ENCODE measurements around the gene RBX1.
"Not testable (repeated sequence)": the region's sequence is repeated elsewhere in the genome, so short reads cannot be mapped to it uniquely, and the experiment has no call there.

The RBX1 gene

DNA sequence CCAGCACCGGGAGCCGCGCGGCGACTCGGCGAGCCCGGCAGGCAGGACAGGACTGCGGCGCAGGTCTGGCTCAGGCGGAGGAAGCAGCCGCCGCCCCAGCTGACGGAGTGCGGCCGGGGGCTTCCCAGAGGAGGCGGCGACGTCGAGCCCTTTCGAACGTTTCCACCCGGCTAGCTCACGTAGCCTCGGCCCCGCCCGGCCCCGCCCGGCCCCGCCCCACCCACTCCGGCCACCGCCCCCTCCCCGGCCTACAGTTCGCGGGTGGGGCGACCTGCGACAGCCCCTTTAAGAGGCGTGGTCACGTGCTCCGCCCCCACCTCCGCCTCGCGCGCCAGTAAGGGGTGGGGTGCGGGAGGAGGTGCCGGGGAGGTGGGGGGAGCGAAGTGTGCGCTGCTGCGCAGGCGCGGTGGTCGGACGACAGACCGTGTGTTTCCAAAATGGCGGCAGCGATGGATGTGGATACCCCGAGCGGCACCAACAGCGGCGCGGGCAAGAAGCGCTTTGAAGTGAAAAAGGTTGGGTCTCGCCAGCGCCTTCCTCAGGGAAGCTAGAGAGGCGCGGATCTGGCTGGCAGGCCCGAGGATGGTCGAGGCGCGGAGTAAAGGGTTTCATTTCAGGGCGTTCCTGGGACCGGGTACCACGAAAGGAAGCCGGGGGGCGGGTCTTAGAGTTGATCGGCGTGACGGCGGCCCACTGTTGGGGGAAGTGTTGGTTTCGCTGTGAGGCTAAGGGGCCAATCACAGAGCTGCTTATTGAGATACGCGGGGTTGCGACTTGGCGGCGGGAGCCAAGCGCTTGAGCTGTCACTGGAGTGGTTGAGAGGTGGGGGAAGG lies at the start of gene RBX1:
Gene RBX1, plus strand, starts transcription at position 417 of the 833 bp plus-strand sequence. Its CDS starts 21 bp downstream, at position 438.
- peak; percentile 99 for DNase-seq (ENCODE audit: low spot score)

DNA sequence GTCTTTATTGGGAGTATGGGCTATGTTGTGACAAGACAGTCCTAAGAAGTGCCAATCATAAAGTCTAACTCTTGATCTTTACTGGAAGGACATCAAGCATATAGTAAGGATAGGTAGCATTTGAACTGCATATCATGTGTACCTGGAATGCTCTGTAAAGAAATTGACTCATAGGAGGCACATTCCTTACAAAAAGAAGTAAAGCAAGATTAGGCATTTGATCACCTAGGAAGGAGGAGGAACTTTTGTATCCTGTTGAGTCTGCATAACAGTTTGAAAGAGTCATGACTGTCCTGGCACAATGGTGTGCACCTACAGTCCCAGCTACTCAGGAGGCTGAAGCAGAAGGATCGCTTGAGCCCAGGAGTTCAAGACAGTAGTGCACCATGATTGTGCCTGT lies 47.1 kb upstream of the RBX1 start:
- DNase-seq (ENCODE audit: low spot score) = no peak

DNA sequence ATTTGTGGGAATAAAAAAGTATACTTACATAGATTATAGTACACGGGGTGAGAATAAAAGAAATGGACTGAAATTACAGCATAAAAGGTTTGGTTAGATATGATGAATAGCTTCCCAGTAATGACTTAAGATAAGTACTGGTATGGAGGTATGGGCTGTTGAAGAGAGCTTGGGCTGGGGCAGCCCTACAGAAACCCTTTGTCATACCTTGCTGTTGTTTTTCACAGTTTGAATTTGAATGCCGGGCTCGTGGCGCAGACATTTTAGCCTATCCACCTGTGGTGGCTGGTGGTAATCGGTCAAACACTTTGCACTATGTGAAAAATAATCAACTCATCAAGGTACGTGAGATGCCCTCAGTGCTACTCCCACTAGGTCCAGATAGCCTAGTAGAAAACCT lies 42.3 kb upstream of the RBX1 start:
- no peak for DNase-seq (ENCODE audit: low spot score)

DNA sequence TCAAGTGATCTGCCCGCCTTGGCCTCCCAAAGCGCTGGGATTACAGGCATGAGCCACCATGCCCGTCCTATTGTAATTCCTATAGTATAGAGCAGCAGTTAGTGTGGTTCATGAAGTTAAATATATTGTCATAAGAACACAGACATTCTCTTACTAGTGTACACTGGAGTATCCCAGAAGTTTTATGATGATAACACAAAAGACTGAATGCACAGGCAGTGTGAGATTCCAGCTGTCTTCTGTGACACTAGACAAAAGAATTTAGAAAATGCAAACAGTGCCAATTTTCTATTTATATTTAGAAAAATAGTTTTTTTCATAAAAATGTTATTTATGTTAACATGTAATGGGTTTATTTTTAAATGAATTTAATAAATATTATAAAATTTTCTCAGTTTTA lies 39.4 kb upstream of the RBX1 start:
- no peak for DNase-seq (ENCODE audit: low spot score)

DNA sequence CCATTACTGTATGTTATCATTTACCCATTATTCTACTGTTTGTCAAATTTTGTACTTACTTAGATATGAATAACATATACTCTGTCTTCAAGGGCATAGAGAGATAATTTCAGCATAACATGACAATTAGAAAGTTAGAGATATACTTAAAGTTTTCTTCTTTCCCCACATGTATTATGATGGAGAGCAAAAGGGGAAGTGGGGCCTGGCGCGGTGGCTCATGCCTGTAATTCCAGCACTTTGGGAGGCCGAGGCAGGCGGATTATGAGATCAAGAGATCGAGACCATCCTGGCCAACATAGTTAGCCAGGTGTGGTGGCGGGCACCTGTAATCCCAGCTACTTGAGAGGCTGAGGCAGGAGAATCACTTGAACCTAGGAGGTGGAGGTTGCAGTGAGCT lies 38.2 kb upstream of the RBX1 start:
- not testable (repeated sequence) for DNase-seq (ENCODE audit: low spot score)

DNA sequence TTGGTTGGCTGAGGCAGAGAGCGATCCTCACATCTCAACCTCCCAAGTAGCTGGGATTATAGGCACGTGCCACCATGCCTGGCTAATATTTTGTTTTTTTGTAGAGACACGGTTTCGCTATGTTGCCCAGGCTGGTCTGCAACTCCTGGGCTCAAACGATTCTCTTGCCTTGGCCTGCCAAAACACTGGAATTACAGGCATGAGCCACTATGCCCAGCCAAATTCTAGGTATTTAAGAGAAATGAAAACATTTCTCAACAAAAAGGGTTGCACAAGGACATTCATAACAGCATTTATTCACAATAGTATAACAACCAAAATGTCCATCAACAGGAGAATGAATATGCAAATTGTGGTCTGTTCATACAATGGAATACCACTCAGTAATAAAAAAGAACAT lies 31.7 kb upstream of the RBX1 start:
- DNase-seq (ENCODE audit: low spot score) = no peak

DNA sequence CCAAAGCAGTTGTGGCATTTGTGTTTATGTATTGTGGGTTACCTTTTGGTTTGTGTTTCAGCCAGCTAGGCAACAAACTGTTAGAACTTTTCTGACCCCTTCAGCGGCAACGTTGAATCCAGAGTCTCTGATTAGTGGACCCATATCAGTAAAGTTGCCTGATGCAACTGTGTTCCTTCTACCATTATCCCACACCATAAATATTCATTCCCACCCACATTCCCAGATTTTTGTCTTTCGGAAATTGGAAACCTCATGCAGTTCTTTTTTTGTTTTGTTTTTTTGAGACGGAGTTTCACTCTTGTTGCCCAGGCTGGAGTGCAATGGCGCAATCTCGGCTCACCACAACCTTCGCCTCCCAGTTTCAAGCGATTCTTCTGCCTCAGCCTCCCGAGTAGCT lies 30.7 kb upstream of the RBX1 start:
- no peak for DNase-seq (ENCODE audit: low spot score)

DNA sequence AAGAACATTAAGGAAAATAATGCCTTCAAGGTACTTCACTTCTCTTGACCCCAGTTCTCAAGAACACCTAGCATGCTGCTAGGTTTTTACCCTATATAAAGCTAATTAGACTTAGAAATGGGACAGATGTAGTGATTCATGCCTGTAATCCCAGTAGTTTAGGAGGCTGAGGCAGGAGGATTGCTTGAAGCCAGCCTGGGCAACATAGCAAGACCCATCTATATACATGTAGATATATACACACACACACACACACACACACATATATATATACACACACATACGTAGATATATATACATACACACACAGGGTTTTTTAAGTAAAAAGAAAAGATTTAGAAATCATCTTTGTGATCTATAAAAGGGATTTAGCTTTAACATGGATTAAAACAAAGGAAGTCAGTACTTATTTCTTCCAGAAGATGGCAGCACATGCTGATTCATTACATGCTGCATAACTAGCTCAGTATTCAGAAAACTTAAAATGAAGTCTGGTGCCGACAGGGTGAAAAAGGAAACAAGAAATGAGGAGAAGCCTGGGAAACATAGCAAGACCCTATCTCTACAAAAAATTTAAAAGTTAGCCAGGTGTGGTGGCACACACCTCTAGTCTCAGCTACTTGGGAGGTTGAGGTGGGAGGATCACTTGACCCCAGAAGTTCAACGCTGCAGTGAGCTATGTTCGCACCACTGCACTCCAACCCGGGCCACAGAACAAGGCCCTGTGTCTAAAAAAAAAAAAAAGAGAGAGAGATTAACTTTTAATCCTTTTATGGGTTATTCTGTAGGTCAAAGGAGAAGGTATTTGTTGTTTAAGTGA lies 28.5 kb upstream of the RBX1 start:
- peak; percentile 81 for DNase-seq (ENCODE audit: low spot score)

DNA sequence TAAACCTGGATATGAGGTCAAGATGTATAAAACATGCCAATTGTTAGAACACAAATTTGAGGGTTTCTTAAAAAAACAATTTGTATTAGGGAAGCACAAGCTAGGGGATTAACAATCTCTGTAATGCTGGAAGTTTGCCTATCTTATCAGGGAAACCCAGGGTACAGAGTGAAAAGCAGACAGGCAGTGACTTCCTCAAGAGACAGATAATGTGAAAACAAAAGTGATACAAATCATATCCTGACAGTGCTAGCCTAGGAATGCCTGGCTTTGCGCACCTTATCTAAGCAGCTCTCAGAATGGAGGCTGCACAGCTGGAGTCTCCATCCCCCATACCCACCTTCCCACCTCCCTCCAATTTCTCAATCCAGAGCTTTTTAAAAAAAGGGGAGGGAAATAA lies 22.5 kb upstream of the RBX1 start:
- no peak for DNase-seq (ENCODE audit: low spot score)

DNA sequence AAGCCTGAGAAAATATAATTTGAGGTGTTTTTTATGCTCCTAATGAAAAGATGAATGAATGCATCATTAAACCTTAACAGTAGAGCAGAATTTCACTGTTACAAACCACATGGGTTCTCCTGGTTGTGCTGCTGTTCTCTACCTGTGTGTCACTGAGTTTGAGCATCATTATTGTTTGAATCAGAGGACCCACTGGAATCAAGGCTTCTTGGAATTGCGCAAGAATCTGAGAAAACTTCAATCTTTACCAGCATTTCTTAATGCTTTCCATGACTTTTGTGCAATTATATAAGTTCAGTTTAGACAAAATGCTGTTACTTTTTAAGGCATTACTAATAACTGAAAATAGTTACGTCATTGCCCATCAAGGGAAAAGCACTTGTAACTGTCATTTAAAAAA lies 18.8 kb upstream of the RBX1 start:
- DNase-seq (ENCODE audit: low spot score) = no peak

DNA sequence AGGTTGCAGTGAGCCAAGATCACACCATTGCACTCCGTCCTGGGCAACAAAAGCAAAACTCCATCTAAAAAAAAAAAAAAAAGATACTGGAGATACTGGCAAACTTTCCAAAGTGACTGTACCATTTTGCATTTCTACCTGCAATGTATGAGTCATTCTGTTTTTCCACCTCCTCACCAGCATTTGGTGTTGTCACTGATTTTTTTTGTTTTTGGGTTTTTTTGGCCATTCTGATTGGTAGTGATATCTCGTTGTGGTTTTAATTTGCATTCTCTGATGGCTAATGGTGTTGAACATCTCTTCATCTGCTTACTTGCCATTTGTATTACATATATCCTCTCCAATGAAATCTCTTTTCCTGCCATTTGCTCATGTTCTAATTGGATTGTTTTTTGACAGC lies 12.0 kb upstream of the RBX1 start:
- peak; percentile 24 for DNase-seq (ENCODE audit: low spot score)

DNA sequence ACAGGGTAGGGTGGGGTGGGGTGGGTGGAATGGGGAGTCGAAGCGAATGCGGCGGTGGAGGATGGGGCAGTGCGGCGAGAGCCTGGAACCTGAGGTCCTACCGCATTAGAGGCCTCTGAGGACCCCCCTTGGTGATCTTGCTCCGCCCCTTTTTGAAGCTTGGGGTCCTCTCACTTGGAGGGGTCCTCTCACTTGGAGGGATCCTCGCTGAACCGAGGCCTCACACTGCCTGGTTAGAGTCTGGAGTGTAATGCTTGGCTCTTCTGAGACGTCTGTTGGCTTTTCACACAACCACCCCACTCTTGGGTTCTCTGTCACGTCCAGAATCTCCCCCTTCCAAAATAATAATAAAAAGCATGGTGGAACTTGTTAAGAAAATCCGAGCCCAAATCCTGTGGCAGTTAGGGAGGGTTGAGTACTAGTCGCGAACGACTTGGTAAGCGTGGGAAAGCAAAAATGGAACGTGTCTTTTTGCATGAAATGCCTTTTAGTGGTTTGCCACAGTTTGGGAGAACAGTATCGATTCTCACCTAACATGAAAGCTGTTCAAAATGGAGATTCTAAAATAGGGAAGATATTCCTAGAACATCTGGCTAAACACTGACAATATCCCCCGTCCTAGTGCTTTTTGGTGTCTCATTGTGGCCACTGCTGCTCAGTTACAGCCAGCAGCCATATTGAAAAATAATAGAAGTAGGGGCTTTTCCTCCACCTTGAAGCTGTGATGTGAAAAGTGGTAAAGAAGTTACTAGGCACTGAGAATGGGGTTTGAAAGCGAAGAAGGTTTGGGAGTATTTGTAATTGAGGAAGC lies 822 bp downstream of the RBX1 start:
- peak; percentile 6 for DNase-seq (ENCODE audit: low spot score)

DNA sequence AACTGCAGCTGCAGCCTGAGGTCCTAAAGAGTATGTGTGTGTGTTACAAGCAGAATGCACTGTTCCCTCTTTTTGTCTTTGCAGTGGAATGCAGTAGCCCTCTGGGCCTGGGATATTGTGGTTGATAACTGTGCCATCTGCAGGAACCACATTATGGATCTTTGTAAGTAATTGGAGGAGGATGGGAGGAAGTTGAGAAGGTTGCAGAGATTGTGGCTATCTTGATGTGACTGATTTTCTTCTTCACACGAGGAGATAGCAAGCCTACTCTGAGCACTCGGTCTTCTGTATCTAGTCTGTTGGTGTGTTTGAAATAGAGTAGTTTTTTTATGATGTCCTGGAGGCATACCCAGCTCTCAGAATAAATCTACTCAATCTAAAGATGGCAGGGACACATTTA lies 2.3 kb downstream of the RBX1 start:
- no peak for DNase-seq (ENCODE audit: low spot score)

DNA sequence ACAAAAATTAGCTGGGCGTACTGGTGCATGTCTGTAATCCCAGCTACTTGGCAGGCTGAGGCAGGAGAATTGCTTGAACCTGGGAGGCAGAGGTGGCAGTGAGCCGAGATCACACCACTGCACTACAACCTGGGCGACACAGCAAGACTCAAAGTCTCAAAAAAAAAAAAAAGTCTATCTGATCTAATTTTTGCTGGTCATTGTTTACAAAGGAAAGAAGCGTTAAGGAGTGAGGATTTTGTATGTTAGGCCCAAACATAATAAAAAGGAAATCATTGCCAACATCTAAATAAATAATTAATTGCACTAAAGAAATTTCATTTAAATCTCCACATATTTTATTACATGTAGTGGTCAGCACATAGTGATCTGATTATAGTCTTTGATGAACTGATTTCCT lies 2.9 kb downstream of the RBX1 start:
- DNase-seq (ENCODE audit: low spot score) = no peak

DNA sequence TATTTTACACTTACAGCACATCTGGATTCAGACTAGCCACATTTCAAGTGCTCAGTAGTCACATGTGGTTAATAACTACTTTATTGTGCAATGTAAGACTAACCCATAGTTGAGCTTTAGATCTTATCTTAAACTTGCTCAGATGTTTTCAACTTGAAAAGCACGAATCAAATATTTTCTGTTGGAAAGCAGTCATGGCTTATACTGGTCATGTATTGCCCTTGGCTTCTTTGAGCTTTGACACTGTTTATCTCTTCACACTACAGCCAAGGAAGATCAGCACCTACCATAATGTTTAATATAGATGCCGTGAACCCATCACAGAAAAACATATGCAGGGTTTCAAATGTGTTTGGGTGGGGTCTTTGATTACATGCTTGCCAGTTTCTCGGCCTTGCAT lies 4.4 kb downstream of the RBX1 start:
- DNase-seq (ENCODE audit: low spot score) = no peak

DNA sequence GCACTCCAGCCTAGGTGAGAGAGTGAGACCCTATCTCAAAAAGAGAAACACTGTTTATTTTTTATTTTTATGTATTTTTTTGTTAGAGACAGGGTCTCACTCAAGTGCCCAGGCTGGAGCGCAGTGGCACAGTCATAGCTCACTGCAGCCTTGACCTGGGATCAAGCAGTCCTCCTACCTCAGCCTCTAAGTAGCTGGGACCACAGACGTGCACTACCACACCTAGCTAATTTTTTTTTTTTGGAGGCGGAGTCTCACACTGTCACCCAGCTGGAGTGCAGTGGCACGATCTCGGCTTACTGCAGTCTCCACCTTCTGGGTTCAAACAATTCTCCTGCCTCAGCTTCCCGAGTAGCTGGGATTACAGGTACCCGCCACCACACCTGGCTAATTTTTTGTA lies 6.4 kb downstream of the RBX1 start:
- DNase-seq (ENCODE audit: low spot score) = no peak

DNA sequence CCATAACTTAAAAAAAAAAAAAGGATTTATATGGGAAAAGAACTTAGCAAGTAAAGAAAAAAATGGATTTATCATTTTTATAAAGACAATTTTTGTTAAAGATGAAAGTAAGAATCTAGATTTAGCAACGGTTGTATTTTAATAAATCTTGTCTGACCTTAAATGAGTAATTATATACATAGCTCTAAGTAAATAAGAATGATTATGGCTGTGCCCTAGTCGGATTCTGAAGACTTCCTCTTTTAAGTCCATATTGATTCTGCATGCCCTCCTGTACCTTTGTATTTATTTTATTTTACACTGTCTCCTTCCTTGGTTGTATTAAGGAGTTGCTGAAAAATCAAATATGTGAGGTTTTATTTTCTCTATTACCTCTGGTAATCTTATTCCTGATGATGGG lies 7.1 kb downstream of the RBX1 start:
- no peak for DNase-seq (ENCODE audit: low spot score)

DNA sequence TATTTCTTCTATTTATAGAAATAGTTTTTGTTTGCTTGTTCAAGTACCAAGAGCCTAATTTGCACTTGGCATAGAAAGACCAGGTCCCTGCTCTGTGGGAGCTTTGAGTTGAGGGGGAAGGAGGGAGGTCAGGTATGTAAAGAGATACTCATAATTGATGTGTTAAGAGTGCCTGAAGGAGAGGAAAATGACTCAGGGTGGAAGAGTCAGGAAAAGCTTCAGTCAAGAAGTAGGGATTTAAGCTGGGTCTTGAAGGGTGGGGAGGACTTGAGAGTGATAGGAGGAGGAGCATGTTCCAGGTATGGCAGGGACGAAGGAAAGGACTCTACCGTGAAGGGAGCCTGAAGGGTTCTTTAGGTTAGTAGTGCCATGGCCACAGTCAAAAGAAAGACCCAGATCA lies 9.0 kb downstream of the RBX1 start:
- DNase-seq (ENCODE audit: low spot score) = no peak

DNA sequence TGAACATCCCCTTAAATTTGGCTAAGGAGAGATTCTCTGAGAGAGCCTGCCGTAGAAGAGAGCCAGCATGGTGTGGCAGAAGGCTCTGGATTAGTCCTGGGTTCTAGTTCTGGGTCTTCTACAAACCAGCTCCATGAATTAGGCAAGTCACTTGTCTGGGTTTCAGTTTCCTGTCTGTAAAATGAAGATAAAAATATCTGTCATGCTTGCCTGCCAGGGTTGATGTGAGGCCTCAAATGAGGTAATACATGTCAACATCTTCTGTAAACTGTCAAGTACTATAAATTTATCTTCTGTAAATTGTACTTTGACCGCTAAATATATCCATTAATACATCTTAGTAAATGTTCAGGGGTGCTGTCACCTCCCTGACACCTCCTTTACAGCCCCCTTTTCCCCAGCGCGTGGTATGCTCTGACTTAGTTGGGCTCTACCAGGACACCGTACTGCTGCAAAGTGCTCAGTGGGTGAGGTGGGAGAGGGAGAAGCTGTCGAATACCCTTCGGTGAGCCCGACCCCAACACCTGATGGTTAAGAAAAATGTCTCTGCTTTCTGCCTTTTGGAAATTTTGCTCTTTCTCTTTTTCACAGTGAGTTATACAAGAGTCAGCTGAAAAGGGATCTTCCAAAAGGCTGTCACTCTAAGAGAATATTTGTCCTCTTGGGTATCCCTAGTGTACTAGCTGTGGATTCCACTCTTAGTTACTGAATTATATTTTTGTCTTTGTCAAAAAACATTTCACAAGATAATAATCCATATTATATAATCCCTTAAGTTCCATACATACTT lies 15.0 kb downstream of the RBX1 start:
- no peak for DNase-seq (ENCODE audit: low spot score)

DNA sequence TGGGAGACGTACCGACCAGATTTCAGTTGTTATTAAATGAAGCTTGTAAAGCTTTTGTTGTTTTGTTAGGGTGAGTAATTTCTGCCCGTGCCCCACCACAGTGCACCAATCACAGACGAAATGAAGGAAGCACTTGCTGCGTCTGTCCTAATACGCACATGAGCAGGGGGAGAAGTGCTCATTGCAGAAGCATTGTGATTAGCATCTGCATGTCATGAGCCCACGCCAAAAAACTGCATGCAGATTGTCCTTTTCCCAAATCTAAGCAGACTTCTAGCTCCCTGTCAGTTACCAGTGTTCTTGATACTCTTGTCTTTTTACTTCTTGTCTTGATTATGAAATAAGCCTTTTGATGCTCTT lies 15.5 kb downstream of the RBX1 start:
- no peak for DNase-seq (ENCODE audit: low spot score)

DNA sequence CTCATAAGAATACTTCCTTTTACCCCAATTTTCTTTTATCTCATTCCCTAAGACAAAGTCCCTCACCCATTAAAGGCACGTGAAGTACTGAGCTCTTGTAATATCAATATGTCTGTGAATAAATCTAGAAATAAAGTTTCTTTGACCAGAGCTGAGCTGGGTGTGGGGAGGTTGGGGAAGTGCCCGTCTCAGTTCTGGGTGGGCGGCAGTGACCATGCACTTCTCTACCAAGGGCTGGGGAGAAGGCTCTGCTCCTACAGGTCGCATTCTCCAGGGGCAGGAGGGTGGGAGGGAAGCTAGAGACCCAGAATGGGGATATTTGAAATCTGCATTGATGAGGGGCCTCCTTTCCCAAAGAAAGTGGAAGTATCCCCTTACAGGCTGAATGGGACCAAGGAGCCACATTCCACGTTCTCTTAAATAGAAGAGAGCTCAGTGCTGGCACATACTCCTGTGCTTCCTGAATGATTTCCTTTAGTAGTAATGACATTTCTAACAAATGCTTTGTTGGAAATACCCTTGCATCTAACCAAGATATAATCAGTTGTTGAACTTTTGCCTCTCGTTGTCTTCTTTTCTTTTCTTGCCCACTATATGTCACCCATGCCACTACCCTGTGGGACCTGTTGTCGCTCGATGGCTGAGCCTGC lies 16.1 kb downstream of the RBX1 start:
- no peak for DNase-seq (ENCODE audit: low spot score)

All from CD4-positive, alpha-beta T cell treated with Interleukin-2 at 100 ng/mL for 4 hours (primary cell).